ENCODE results near the gene AASDH. TPM values are rescaled to one million over a fixed set of nuclear protein-coding genes. Genes with fewer than 3 reads are reported as not detected.

AASDH gene, protein sequence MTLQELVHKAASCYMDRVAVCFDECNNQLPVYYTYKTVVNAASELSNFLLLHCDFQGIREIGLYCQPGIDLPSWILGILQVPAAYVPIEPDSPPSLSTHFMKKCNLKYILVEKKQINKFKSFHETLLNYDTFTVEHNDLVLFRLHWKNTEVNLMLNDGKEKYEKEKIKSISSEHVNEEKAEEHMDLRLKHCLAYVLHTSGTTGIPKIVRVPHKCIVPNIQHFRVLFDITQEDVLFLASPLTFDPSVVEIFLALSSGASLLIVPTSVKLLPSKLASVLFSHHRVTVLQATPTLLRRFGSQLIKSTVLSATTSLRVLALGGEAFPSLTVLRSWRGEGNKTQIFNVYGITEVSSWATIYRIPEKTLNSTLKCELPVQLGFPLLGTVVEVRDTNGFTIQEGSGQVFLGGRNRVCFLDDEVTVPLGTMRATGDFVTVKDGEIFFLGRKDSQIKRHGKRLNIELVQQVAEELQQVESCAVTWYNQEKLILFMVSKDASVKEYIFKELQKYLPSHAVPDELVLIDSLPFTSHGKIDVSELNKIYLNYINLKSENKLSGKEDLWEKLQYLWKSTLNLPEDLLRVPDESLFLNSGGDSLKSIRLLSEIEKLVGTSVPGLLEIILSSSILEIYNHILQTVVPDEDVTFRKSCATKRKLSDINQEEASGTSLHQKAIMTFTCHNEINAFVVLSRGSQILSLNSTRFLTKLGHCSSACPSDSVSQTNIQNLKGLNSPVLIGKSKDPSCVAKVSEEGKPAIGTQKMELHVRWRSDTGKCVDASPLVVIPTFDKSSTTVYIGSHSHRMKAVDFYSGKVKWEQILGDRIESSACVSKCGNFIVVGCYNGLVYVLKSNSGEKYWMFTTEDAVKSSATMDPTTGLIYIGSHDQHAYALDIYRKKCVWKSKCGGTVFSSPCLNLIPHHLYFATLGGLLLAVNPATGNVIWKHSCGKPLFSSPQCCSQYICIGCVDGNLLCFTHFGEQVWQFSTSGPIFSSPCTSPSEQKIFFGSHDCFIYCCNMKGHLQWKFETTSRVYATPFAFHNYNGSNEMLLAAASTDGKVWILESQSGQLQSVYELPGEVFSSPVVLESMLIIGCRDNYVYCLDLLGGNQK
- 4.6 and 7.3 TPM in 2 replicates for total RNA-seq (2014; rRNA removed; shearing (Covaris generic))

DNA sequence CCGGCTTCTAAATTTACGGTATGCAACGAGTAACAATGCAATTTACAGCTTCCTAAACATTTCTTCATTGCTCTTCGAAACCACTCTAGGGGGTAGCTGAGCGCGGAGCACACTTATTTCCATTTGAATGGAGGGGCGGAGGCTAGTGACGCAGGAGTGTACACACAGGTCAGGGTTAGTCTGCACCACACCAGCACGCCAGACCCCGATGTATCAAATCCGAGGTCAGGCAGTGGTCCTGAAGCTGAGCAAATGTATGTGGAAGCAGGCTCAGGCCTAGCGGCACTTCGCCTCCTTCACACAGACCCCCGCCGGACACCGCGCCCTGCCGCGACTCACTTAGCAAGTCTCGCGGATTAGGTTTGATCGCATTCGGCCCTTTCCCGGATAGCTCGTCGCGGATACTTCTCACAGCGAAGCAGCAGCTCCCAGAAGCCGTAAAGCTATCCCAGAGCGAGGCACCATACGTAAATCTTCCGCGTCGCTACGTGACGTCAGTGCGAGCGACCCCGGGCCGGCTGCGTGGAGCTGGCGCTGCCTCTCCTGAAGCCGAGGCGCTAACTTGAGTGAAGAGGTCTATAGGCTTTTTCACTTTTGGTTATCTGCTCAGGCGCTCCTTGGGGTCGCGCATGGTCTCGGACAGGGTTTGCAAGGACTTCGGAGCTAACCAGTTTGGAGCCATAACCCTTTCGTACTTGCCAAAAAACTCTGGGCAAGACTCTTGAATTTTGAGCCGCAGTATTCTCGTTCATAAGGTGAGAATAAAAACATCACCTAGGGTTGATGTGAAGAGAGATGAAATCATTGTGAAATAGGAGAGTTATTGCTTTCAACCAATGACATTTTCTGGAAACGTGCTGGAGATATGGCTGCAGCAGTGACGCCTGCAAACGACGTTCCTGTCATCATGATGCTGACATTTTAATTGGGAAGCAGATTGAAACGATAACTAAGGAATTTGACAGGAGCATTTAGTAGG is at the start of gene AASDH:
TSS of gene AASDH (minus strand) at position 469 of the 979 bp plus-strand sequence. CDS start 3,192 bp downstream, outside the sequence.
- peak; percentile 87 for DNase-seq (ENCODE audit: low read depth)

DNA sequence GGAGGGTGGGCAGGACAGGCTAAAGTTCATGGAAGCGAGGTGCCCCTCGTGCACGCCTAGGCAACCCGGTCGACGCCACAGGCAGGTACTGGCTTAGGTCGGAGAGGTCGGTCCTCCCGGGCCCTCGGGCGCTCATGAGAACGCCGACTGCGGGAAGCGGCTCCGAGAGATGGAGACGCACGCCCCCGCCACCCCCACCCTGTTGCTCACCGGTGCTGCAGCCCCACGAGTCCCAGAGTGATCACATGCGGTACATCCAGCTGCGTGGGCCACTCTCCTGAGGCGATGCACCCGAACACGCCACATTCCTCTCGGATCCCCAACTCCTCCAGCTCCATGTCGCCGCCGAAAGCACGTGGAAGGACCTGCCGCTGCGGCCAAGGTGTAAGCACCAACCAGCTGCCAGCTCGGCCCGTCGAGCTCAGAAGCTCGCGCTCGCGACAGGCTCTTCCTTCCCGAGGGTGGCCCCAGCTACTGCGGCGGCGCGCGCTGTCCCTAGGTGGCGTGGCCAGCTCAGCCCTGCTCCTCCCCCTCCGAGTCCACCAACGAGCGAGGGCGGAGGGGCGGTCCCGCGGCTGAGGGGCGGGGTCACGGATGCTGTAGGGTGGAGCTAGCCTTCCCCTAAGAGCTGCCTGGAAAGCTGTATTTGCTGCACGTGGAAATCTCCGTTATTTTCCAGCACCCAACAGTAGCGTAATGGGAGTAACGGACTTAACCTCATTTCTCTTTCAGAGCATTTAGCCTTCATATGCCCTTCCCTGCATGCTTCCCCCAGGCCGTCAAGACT is 48.0 kb upstream of the AASDH start, which contains the start of gene PPAT:
TSS of gene PPAT (minus strand) at position 476 of the 787 bp plus-strand sequence. CDS start at position 338, 138 bp downstream.
- peak; percentile 94 for DNase-seq (ENCODE audit: low read depth)

GRCh38 chr4:56434599-56435139 is 47.4 kb upstream of the AASDH start:
- DNase-seq (ENCODE audit: low read depth) = peak; percentile 78

- no peak for DNase-seq (ENCODE audit: low read depth)
Observed at GRCh38 chr4:56433280-56433679, 46.0 kb upstream of the AASDH start.

- DNase-seq (ENCODE audit: low read depth) = no peak
Observed at GRCh38 chr4:56430203-56430602, 42.9 kb upstream of the AASDH start.

DNA sequence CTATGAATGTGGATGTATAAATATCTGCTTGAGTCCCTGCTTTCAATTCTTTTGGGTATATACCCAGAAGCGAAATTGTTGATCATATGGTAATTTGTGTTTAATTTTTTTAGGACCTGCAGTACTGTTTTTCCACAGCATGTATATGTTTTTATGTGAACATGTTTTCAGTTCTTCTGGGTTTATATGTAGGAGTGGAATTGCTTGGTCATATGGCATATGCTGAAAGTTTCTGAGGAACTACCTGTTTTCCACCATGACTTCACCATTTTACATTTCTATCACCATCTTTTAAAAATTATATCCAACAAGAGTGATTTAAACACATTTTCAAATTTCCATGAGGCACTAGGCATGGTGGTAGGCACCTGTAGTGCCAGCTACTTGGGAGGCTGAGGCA is 39.9 kb upstream of the AASDH start:
- no peak for DNase-seq (ENCODE audit: low read depth)

DNA sequence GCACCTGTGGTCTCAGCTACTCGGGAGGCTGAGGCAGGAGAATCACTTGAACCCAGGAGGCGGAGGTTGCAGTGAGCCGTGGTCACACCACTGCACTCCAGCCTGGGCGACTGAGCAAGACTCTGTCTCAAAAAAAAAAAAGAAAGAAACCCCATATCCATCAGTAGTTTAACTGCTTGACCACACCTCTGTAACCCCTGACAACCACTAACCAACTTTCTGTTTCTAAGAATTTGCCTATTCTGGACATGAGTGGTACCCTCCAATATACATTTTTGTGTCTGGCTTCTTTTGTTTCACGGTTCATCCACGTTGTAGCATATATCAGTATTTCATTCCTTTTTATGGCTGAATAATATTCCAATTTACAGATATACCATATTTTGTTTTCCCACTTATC is 39.0 kb upstream of the AASDH start:
- DNase-seq (ENCODE audit: low read depth) = no peak

GRCh38 chr4:56425518-56425917 is 38.2 kb upstream of the AASDH start:
- no peak for DNase-seq (ENCODE audit: low read depth)

DNA sequence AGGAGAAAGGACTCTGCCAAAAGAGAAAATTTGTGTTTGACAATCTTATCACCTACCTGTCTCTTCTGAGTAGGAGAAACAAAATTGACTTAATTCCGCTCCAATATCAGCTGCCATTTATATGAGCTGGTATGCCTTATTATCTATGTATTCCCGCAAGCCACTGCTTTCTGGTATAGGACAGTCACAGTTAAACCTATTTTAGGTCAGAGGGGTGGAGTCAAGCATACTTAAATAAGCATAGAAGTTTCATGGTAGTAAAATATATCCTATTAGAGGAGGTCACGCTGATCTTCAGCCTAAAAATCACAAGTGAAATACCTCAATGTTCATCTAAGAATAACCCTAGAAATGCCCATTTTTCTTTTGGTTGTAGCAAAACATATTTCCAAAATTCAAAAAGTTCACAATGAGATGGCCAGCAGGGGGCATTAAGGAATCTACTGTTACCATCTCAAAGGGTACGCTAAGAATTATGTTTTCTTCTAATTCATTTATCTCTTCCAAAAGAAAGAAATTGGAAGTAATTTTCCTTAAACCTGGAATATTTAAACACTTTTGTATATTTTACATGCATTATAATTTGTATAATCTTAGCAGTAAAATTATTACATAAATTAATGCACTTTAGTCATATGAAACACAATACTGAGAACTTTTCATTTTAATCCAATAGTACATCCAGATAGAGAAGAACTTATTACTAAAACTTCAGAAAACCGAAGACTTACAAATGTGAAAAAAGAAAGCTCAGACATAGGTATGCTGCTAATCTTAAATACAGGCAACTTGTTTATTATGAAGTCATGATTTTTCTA is 37.6 kb upstream of the AASDH start:
- peak; percentile 13 for DNase-seq (ENCODE audit: low read depth)

DNA sequence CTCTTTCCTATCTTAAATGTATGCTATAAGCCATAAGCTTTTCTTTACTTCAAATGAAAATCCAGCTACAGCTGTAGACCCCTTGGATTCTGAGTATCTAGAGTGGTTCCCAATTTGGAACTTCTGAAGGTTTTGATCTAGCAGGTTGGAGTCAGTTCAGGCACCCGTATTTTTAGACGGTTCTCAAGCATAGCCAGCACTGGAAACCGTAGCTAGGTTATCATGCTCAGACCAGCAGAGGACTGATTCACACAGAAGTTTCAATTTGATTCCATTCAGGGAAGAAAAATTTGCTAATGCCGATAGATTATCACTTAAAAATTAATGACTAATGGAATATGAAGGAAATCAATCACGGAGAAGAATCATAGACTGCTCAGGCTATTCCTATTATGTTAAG is 36.9 kb upstream of the AASDH start:
- DNase-seq (ENCODE audit: low read depth) = no peak

DNA sequence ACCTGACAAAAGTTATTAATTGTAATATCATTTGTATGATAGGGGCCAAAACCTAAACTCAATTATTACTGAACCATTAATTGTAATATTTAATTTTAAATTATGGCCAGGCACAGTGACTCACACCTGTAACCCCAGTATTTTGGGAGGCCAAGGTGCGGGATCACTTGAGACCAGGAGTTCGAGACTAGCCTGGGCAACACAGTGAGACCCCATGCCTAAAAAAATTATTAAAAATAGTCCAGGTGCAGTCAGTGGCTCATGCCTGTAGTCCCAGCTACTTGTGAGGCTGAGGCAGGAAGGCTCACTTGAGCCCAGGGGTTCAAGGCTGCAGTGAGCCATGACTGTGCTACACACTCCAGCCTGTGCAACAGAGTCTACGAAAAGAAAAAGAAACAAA is 30.1 kb upstream of the AASDH start:
- no peak for DNase-seq (ENCODE audit: low read depth)

GRCh38 chr4:56416349-56416748 is 29.1 kb upstream of the AASDH start:
- no peak for DNase-seq (ENCODE audit: low read depth)

DNA sequence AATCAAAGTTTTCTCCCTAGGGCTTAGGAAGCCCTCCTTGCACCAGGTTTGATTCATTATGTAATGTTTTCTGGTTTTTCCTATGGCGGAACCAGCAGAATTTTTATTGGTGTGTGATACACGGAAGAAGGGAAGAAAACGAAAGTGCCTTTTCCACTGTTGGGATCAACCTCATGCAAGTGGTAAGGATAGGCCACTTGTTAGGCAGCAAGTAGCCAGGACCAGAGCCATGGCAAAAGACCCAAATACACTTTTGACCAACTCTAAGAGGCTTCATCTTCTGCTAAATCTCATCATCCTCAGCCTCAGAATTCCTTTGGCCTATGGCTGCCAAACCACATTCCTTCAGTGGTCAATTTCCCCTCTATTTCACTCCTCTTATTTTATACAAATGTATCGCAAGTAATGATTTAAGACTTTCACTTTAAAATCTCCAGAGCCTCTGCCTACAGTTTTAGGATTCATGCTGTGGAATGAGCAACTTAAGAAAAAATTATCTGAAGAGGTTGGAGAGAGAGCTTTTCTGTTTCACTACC is 26.9 kb upstream of the AASDH start:
- peak; percentile 9 for DNase-seq (ENCODE audit: low read depth)

DNA sequence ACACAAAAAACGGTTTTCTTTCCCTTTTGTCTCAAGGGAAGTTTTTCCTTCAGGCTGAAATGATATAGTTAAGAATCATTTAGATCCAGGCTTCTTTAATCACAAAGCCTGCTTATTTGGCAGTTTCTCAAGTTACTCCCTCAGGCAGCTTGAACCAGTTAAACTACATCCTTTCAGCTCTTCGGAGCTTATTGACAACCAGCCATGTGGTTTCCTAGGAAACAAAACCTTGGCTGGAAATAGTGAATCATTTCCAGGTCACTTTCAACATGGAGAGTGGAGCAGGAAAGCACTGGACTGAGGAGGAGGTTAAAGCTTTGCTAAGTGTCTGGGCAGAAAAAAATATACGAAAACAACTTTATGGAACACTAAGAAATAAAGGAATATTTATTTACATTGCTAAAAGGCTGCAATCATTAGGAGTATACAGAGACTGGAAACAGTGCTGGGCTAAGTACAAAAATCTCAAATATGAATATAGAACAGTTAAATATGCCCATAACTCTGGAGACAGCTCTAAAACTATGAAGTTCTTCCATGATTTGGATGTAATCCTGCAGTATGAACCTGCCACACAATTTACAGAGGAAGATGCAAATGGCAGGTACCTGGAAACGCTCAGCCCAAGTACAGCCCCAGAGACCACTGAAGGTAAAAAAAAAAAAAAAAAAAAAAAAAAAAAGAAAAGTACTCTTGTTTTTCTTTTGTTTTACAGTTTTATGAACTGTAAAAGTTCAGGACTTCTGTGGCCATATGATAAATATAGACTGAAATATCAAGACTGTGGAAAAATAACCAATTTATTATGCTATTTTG is 23.2 kb upstream of the AASDH start:
- peak; percentile 97 for DNase-seq (ENCODE audit: low read depth)

- DNase-seq (ENCODE audit: low read depth) = no peak
Observed at GRCh38 chr4:56409511-56410090, 22.3 kb upstream of the AASDH start.

DNA sequence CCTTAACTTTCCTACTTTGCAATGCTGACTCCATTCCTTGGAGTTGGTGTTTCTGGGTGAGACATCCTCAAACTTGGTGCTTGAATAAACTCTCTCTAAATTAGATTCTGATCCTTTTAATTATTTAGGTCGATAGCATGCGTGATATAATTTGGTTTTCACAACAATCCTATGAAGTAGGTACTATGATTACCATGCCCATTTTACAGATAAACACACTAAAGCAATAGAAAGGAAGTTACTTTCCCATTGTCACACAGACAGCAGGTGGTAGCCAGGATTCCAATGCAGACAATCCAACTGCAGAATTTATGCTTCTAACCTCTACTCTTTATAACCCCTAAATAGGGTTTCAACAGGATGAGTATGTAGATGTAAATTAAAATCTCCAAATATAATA is 21.7 kb upstream of the AASDH start:
- no peak for DNase-seq (ENCODE audit: low read depth)

- DNase-seq (ENCODE audit: low read depth) = no peak
Observed at GRCh38 chr4:56406151-56406550, 18.9 kb upstream of the AASDH start.

All from M059J (cell line).